ENCODE results near the gene CAPN2. TPM values are rescaled to one million over a fixed set of nuclear protein-coding genes. Genes with fewer than 3 reads are reported as not detected.

The CAPN2 gene
- 100 to 1,000 TPM in 1 of 4 donors, 10 to 100 TPM in 3; 47.0 to 115 (median 68.8) TPM for polyA plus RNA-seq
- long read RNA-seq, donor 1 = 0 reads
- long read RNA-seq, donor 2, partial matches to known transcripts = 0 of 3 reads
- long read RNA-seq, donor 2, other reads (novel, unspliced or antisense) = 0 of 3 reads
- long read RNA-seq, donor 3, partial matches to known transcripts = 38 of 40 reads
- long read RNA-seq, donor 3, other reads (novel, unspliced or antisense) = 0 of 40 reads
- long read RNA-seq, donor 4 = 0 reads
- long read RNA-seq, donor 5, partial matches to known transcripts = 0 of 1 reads
- long read RNA-seq, donor 5, other reads (novel, unspliced or antisense) = 0 of 1 reads
- long read RNA-seq, donor 6, partial matches to known transcripts = 5 of 14 reads
- long read RNA-seq, donor 6, other reads (novel, unspliced or antisense) = 8 of 14 reads
- long read RNA-seq, donor 7 = 0 reads
- long read RNA-seq, donor 8 = 0 reads
- long read RNA-seq, donor 9, partial matches to known transcripts = 6 of 6 reads
- long read RNA-seq, donor 9, other reads (novel, unspliced or antisense) = 0 of 6 reads
- long read RNA-seq, donor 10, full-length matches to known transcripts = 8 of 83 reads
- long read RNA-seq, donor 10, partial matches to known transcripts = 37 of 83 reads
- long read RNA-seq, donor 10, other reads (novel, unspliced or antisense) = 38 of 83 reads

DNA sequence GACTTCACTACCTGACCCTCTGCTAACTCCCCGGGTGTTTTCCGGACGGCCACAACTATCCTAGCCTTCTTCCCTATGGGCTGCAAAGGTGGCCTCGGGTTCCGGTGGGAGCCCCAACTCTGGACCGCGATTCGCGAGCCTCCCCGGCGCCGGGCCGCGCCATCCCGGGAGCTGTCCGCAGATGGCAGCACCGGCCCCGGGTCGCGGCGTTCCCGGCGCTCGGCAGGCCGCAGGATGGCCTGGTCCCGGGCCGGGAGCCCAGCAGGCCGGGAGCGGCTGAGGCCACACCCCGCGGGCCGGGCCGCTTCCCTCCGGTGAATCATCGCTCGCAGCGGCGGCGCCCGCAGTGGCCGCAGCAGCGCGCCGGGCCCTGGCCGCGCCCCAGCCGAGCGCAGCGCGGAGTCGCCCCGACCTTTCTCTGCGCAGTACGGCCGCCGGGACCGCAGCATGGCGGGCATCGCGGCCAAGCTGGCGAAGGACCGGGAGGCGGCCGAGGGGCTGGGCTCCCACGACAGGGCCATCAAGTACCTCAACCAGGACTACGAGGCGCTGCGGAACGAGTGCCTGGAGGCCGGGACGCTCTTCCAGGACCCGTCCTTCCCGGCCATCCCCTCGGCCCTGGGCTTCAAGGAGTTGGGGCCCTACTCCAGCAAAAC is at the start of gene CAPN2:
TSS of gene CAPN2 (plus strand) at position 346 of the 656 bp plus-strand sequence. CDS start at position 448, 102 bp downstream.
- no peaks in the 10 kb centered on the region for H3K9me3 ChIP-seq (ENCODE audit: control insufficient read depth in 2 of 2, insufficient read depth in 1 of 2, low read depth in 1 of 2, low read length in 1 of 2)
- peak within 1 kb of the TSS; percentile 88 to 98 (median 97) for H3K27ac ChIP-seq (ENCODE audit: low read depth in 1 of 3, low read length in 2 of 3)
- DNase-seq (peak; percentile 86 to 94), FAIRE-seq (no peak)
- H3K27me3 ChIP-seq (ENCODE audit: control insufficient read depth in 3 of 3, insufficient read depth in 3 of 3, low read length in 3 of 3) = no peaks in the 10 kb centered on the region
- no peaks in the 10 kb centered on the region for H3K36me3 ChIP-seq (ENCODE audit: control insufficient read depth in 3 of 3, insufficient read depth in 2 of 3, low read depth in 1 of 3, low read length in 3 of 3)
- H3K4me1 ChIP-seq (ENCODE audit: control insufficient read depth in 3 of 3, insufficient read depth in 2 of 3, low read depth in 1 of 3, low read length in 2 of 3) = peaks cover 11 to 31% (median 19%) of the 10 kb centered on the region in 3 donors
- H3K4me3 ChIP-seq (ENCODE audit: low read depth in 1 of 3, low read length in 3 of 3) = peak within 1 kb of the TSS; percentile 76 to 86 (median 77)
- 0 to 1% (median 1%) methylated on average over 44 to 74 of the region's 74 CpGs for WGBS, 3 donors

GRCh38 chr1:223662943-223663342 is 49.4 kb upstream of the CAPN2 start:
- Histone ChIP-seq H3K27ac (ENCODE audit: low read depth in 1 of 3, low read length in 2 of 3) (no peak overlapping the region), H3K36me3 (ENCODE audit: control insufficient read depth in 3 of 3, insufficient read depth in 2 of 3, low read depth in 1 of 3, low read length in 3 of 3) (no peaks in the 10 kb centered on the region), H3K4me1 (ENCODE audit: control insufficient read depth in 3 of 3, insufficient read depth in 2 of 3, low read depth in 1 of 3, low read length in 2 of 3) (no peaks in the 10 kb centered on the region), H3K27me3 (ENCODE audit: control insufficient read depth in 3 of 3, insufficient read depth in 3 of 3, low read length in 3 of 3) (no peaks in the 10 kb centered on the region), H3K9me3 (ENCODE audit: control insufficient read depth in 2 of 2, insufficient read depth in 1 of 2, low read depth in 1 of 2, low read length in 1 of 2) (no peaks in the 10 kb centered on the region), H3K4me3 (ENCODE audit: low read depth in 1 of 3, low read length in 3 of 3) (no peak overlapping the region)
- 41 to 49% (median 46%) methylated on average over 5 of the region's 5 CpGs for WGBS, 3 donors
- DNase-seq = peak in 1 of 2 donors; percentile 26
- FAIRE-seq = no peak

- H3K4me3 ChIP-seq (ENCODE audit: low read depth in 1 of 3, low read length in 3 of 3) = no peak overlapping the region
- no peak overlapping the region for H3K27ac ChIP-seq (ENCODE audit: low read depth in 1 of 3, low read length in 2 of 3)
- no peaks in the 10 kb centered on the region for H3K9me3 ChIP-seq (ENCODE audit: control insufficient read depth in 2 of 2, insufficient read depth in 1 of 2, low read depth in 1 of 2, low read length in 1 of 2)
- H3K27me3 ChIP-seq (ENCODE audit: control insufficient read depth in 3 of 3, insufficient read depth in 3 of 3, low read length in 3 of 3) = no peaks in the 10 kb centered on the region
- DNase-seq = no peak
- FAIRE-seq = no peak
- H3K36me3 ChIP-seq (ENCODE audit: control insufficient read depth in 3 of 3, insufficient read depth in 2 of 3, low read depth in 1 of 3, low read length in 3 of 3) = no peaks in the 10 kb centered on the region
- 76 to 77% (median 77%) methylated on average over 5 of the region's 5 CpGs for WGBS, 3 donors
- H3K4me1 ChIP-seq (ENCODE audit: control insufficient read depth in 3 of 3, insufficient read depth in 2 of 3, low read depth in 1 of 3, low read length in 2 of 3) = no peaks in the 10 kb centered on the region
Measured at GRCh38 chr1:223664106-223664505, 48.2 kb upstream of the CAPN2 start.

- no peaks in the 10 kb centered on the region for H3K36me3 ChIP-seq (ENCODE audit: control insufficient read depth in 3 of 3, insufficient read depth in 2 of 3, low read depth in 1 of 3, low read length in 3 of 3)
- DNase-seq (peak; percentile 46 to 90), FAIRE-seq (no peak)
- H3K4me3 ChIP-seq (ENCODE audit: low read depth in 1 of 3, low read length in 3 of 3) = no peak within 1 kb of the TSS
- peak within 1 kb of the TSS in 1 of 3 donors; percentile 73 for H3K27ac ChIP-seq (ENCODE audit: low read depth in 1 of 3, low read length in 2 of 3)
- H3K9me3 ChIP-seq (ENCODE audit: control insufficient read depth in 2 of 2, insufficient read depth in 1 of 2, low read depth in 1 of 2, low read length in 1 of 2) = no peaks in the 10 kb centered on the region
- WGBS, 3 donors = 39 to 62% (median 44%) methylated on average over 6 of the region's 6 CpGs
- no peaks in the 10 kb centered on the region for H3K4me1 ChIP-seq (ENCODE audit: control insufficient read depth in 3 of 3, insufficient read depth in 2 of 3, low read depth in 1 of 3, low read length in 2 of 3)
- no peaks in the 10 kb centered on the region for H3K27me3 ChIP-seq (ENCODE audit: control insufficient read depth in 3 of 3, insufficient read depth in 3 of 3, low read length in 3 of 3)
Measured at GRCh38 chr1:223665592-223666312, 46.6 kb upstream of the CAPN2 start, which contains the start of gene CAPN8. Gene CAPN8, minus strand, starts transcription at chr1:223665701. Its CDS starts 55 bp downstream, at chr1:223665646.

- no peak for FAIRE-seq
- Histone ChIP-seq H3K4me1 (ENCODE audit: control insufficient read depth in 3 of 3, insufficient read depth in 2 of 3, low read depth in 1 of 3, low read length in 2 of 3) (no peaks in the 10 kb centered on the region), H3K9me3 (ENCODE audit: control insufficient read depth in 2 of 2, insufficient read depth in 1 of 2, low read depth in 1 of 2, low read length in 1 of 2) (no peaks in the 10 kb centered on the region), H3K27me3 (ENCODE audit: control insufficient read depth in 3 of 3, insufficient read depth in 3 of 3, low read length in 3 of 3) (no peaks in the 10 kb centered on the region), H3K36me3 (ENCODE audit: control insufficient read depth in 3 of 3, insufficient read depth in 2 of 3, low read depth in 1 of 3, low read length in 3 of 3) (no peaks in the 10 kb centered on the region), H3K4me3 (ENCODE audit: low read depth in 1 of 3, low read length in 3 of 3) (no peak overlapping the region), H3K27ac (ENCODE audit: low read depth in 1 of 3, low read length in 2 of 3) (no peak overlapping the region)
- 73 to 94% (median 89%) methylated on average over 3 of the region's 3 CpGs for WGBS, 3 donors
- DNase-seq = no peak
Measured at GRCh38 chr1:223667484-223668182, 44.7 kb upstream of the CAPN2 start.

DNA sequence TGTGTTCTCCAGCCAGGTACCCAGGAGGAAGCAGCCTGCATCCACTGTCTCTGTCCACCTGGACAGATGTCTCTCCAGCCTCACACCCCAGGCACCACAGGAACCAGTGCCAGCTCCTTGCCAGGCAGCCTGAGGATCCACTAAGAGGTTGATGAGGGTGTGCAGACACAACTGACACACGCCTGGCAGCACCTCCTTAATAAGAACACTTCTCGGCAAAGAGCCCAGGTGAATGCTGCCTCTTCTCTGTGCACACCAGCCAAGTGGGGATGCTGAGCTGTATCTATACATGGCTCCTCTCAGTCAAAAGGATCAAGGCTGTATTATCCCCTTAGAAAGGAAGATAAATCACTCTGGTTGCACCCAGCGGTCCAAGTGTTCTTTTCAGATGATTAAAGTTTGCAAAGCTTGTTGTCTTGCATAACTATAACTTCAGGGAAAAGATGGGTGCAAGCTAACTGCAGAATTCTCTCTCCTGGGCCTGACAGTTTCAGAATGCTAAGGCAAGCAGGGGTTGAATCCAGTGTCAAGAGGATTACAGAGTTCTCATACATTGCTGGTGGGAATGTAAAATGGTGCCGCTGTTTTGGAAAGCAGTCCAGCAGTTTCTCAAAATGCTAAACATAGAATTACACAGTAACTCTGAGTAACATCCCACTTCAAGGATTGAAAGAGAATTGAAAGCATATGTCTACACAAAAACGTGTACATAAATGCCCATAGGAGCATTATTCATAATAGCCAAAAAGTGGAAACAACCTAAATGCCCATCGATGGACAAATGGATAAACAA is 43.1 kb upstream of the CAPN2 start:
- DNase-seq = no peak
- Histone ChIP-seq H3K4me3 (ENCODE audit: low read depth in 1 of 3, low read length in 3 of 3) (no peak overlapping the region), H3K27me3 (ENCODE audit: control insufficient read depth in 3 of 3, insufficient read depth in 3 of 3, low read length in 3 of 3) (no peaks in the 10 kb centered on the region), H3K4me1 (ENCODE audit: control insufficient read depth in 3 of 3, insufficient read depth in 2 of 3, low read depth in 1 of 3, low read length in 2 of 3) (no peaks in the 10 kb centered on the region), H3K27ac (ENCODE audit: low read depth in 1 of 3, low read length in 2 of 3) (no peak overlapping the region), H3K9me3 (ENCODE audit: control insufficient read depth in 2 of 2, insufficient read depth in 1 of 2, low read depth in 1 of 2, low read length in 1 of 2) (peaks cover 0 to 5% of the 10 kb centered on the region in 2 donors), H3K36me3 (ENCODE audit: control insufficient read depth in 3 of 3, insufficient read depth in 2 of 3, low read depth in 1 of 3, low read length in 3 of 3) (no peaks in the 10 kb centered on the region)
- WGBS, 3 donors = 73 to 77% (median 76%) methylated on average over 6 of the region's 6 CpGs
- FAIRE-seq = no peak

DNA sequence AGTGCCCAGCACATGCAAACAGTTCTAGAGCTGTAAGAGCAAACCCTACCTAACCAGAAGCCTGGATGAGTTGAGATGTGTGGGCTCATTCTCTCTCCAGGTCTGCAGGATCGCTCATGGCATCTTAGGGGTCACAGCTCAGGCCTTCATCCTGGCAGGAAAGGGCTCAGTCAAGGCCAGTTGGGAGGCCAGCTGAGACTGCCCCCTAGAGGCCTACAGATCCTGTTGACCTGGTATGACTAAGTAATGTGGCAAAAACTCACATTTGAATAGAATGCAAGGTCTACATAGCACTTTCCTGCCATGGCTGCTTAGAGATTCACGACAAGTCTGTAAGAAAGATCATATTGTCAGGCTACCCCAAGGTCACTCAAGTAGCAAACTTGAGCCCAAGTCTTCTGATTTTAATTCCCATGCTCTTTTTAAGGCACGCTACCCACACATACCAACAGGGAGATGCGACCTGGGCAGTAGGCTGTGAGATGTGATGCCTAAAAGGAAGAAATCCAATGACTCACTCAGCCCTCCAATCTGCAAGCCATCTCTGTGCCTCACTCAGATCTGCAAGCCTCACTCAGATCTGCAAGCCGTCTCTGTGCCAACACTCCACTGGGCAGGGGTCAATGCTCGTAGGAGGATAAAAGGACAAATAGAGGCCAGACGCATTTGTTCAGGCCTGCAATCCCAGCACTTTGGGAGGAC is 41.7 kb upstream of the CAPN2 start:
- 66 to 70% (median 69%) methylated on average over 7 of the region's 7 CpGs for WGBS, 3 donors
- peak; percentile 36 to 54 for DNase-seq
- no peaks in the 10 kb centered on the region for H3K36me3 ChIP-seq (ENCODE audit: control insufficient read depth in 3 of 3, insufficient read depth in 2 of 3, low read depth in 1 of 3, low read length in 3 of 3)
- no peaks in the 10 kb centered on the region for H3K27me3 ChIP-seq (ENCODE audit: control insufficient read depth in 3 of 3, insufficient read depth in 3 of 3, low read length in 3 of 3)
- H3K4me3 ChIP-seq (ENCODE audit: low read depth in 1 of 3, low read length in 3 of 3) = no peak overlapping the region
- H3K4me1 ChIP-seq (ENCODE audit: control insufficient read depth in 3 of 3, insufficient read depth in 2 of 3, low read depth in 1 of 3, low read length in 2 of 3) = no peaks in the 10 kb centered on the region
- H3K9me3 ChIP-seq (ENCODE audit: control insufficient read depth in 2 of 2, insufficient read depth in 1 of 2, low read depth in 1 of 2, low read length in 1 of 2) = peaks cover 0 to 8% of the 10 kb centered on the region in 2 donors
- FAIRE-seq = no peak
- no peak overlapping the region for H3K27ac ChIP-seq (ENCODE audit: low read depth in 1 of 3, low read length in 2 of 3)

Measured in small intestine (tissue), 16 donors.